IPS-NIHi11 (cell line): ENCODE results near the gene DLEU7.

Experiments
- DNase-seq: peaks from one replicate; pipeline ENCODE4 v3.0.0; 2012; ENCODE audit warnings: mixed read lengths, low spot score

DLEU7 gene

DNA sequence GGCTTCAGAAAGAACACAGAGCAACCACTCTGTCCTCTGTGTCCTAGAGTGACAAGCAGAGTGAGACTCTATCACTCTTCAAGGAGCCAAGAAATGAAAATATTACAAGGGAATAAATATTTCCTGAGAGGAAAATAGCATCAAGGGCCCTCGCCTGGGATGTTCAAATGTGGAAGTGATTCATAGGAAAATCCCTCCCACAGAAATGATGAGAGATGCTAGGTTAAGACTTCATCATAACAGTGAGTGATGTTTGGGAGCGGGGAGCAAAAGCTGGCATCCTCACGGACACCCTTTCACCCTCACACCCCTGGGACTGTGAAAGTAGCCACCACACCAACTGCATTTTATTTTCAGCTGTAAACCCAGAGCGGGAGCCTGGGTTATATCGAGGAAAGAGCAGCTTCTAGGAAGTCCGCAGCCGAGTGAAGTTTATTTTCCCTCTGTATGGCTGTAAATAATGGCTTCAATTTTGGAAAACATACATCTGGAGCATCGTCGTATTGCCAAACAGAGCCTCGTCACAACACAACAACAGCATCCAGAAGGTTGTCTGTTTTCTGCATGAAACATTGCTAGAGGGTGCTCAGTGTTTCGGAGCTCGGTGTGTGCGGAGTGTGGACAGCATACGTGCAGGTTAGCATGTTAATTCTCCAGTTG lies 54.8 kb downstream of the DLEU7 start:
- no peak for DNase-seq

DNA sequence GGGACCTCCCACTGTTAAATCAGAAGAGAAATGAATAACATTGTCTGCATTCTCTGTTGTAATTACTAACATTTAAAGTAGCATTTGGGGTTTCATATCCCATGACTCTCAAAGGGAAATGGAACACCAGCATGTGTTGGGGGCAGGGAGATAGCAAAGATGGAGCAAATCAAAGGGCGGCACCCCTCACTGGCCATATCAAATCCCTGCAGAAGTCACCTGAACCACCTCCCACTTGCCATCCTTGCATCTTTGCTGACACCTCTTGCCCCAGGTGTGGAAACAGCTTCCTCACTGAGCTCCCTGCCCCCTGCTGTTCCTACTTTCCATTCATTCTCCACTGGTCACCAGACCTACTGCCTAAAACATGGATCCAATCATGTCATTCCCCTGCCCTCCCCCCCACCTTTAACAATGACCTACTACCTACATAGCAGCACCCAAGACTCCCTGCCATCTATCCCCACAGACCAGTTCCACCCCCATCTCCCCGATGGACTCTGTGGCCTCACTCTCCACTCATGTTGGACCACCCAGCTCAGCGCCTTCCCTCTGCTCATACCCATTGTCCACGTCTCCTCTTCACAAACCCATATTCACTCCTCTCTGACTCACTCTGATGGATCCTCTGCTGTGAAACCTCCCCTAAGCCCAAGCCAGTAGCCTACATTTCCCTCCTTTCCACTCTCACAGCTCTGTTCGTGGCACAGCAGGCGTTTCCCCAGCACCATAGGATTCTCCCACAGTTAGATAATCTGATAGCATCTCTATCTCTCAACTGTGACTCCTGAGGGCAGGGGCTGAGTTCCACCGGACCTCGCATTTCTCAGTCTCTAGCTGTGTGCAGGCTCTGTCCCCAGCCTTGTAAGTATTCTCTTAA lies 55.9 kb downstream of the DLEU7 start:
- DNase-seq, result no peak

DNA sequence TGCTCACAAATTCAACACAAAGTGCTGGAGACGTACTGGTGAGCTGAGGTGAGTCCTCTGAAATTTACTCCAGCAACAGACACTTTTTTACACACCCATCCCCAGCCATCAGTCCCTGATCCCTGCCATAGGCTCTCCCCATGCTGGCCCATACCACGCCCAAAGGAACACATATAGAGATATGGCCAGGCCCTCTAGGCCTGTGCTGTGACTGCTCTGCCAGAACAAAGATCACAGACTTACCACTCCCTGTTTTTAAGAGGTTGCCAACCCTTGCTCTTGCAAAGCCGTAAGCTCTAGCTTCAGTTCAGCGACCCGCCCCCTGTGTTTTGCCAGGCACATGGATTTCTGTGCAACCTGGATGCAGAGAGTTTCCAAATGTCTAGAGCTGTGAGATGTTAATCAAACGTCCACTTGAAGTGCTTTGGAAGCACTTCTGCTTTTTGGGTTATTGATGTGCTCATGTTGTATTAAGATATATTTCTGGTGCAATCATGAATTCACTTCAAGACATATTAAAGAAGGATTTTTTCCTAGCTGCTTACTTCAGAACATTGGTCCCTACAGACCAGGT lies 59.7 kb downstream of the DLEU7 start:
- no peak for DNase-seq

DNA sequence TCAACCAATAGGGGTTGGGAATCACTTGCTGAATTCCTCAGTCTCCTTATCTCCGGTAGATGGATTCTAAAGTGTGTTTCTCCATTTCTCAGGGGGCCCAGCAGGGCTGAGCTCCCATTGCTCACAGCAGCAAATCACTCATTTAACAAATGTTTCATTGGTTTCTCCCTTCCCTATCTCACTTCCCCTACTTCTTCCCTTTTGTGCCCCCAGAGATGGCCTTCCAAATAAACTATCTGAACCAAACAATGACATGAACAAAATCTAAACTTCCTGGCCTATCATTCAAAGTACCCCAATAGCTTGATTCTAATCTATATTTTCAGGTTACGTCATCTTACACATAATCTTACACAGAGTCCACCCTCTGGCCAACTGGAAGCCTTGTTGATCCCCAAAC lies 60.4 kb downstream of the DLEU7 start:
- DNase-seq, result no peak

DNA sequence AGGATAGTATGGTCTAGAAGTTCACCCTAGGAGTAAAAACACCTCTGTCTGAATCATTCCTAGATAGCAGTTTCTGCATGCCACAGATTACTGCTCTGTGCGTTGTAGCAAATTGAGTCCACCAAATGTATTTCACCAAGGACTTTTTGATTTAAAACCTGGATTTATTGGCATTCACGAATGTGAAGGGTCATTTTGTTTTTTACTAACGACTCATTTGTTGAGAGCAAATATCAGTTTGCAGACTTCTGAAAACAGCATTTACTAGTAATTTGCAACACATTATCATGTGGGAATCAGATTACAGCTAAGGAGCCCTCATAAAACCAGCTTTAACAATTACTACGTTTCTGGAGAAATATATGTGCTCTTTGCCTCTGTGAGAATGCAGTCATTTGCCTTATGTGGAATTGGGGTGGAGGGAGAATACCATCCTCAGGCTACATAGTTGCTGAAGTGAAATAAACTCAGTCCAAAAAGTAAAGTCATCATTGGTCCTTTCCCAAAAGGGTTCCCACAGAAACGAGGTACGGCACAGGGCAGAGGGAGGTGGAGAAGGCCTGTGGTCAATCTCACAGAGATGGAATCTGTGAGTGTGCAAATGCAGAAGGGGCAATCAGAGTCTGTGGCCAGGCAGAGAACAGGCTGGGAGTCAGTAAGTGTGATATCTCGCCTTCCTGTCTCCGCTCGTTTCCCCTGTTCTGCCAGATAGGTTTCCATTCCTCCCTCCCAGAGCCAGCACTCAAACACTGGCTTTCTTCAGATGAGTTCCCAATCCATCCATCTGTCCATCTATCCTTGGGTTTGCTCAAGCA lies 63.1 kb downstream of the DLEU7 start:
- no peak for DNase-seq

DNA sequence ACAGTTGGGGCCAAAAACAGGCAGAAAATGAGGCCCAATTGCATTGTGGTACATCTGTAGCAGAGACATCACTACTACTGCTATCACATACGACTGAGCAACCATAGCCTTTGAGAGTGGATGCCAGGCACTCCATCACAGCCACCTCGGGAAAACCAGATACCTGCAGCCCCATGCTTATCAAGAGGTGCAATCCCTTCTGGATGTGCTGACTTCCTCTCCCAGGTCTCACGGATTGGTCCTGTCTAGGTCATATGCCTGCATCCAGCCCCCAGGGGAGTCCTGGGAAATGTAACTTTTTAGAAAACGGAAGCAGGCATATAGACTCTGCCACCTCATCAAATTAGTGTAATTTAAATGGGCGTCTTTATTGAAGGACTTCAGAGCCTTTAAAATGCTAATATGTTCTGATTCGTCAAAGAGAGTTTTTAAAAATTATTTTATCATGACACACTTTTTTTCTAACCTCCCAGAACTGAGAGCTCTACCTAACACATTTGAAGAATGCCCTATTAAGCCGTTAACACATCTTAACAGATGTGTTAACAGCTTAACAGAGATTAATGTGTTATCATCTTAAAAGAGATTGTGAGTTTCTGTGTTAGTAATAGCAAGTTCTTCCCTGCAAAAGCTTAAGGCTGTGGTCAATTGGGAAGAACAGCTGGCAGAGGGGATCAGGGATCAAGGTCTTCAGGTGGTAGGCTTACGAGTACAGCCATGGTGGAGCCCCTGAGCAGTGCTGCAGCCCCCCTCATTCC lies 63.9 kb downstream of the DLEU7 start:
- no peak for DNase-seq
